Endodermal cell (in vitro differentiated cells): Measurements from ENCODE around the gene NUP42. TPM values are rescaled to one million over a fixed set of nuclear protein-coding genes. Genes with fewer than 3 reads are reported as not detected.

Experiments
- DNase-seq: peaks from one replicate; pipeline ENCODE4 v3.0.0-alpha.2; 2017
- H3K27ac ChIP-seq: 2 replicates; pipeline ENCODE4 v1.5.1; 2013; ENCODE audit warnings: mild to moderate bottlenecking, low read depth, low read length, moderate library complexity
- H3K27me3 ChIP-seq: 2 replicates; pipeline ENCODE4 v1.6.1; 2013; ENCODE audit warnings: mild to moderate bottlenecking, low read length, moderate library complexity; ENCODE audit not compliant: insufficient read depth, control insufficient read depth, poor library complexity, severe bottlenecking
- H3K36me3 ChIP-seq: 2 replicates; pipeline ENCODE4 v1.7.0; 2013; ENCODE audit warnings: mild to moderate bottlenecking, low read length, moderate library complexity; ENCODE audit not compliant: control insufficient read depth, insufficient read depth
- H3K4me1 ChIP-seq: one replicate; pipeline ENCODE4 v1.7.0; 2013; ENCODE audit warnings: low read length; ENCODE audit not compliant: control insufficient read depth, insufficient read depth
- H3K4me3 ChIP-seq: 2 replicates; pipeline ENCODE4 v1.5.1; 2013; ENCODE audit warnings: mild to moderate bottlenecking, low read length, moderate library complexity
- H3K9ac ChIP-seq: 2 replicates; pipeline ENCODE4 v1.6.1; 2013; ENCODE audit warnings: mild to moderate bottlenecking, low read length, moderate library complexity; ENCODE audit not compliant: poor library complexity, severe bottlenecking; ENCODE audit errors: extremely low read depth
- H3K9me3 ChIP-seq: 2 replicates; pipeline ENCODE4 v1.6.1; 2013; ENCODE audit warnings: mild to moderate bottlenecking, low read length, moderate library complexity; ENCODE audit not compliant: control insufficient read depth
- H3K27ac Mint-ChIP-seq: 2 replicates; pipeline ENCODE4 v1.8.0; 2020; ENCODE audit warnings: mixed read lengths
- H3K27me3 Mint-ChIP-seq: 2 replicates; pipeline ENCODE4 v1.8.0; 2021; ENCODE audit warnings: mild to moderate bottlenecking, mixed read lengths; ENCODE audit not compliant: insufficient read depth
- H3K36me3 Mint-ChIP-seq: 2 replicates; pipeline ENCODE4 v1.8.0; 2020; ENCODE audit warnings: low read depth, mixed read lengths
- H3K4me1 Mint-ChIP-seq: 2 replicates; pipeline ENCODE4 v1.8.0; 2020; ENCODE audit warnings: mixed read lengths
- H3K4me3 Mint-ChIP-seq: 2 replicates; pipeline ENCODE4 v1.8.0; 2020; ENCODE audit warnings: mild to moderate bottlenecking, moderate library complexity, mixed read lengths
- H3K9me3 Mint-ChIP-seq: 2 replicates; pipeline ENCODE4 v1.8.0; 2020; ENCODE audit warnings: mild to moderate bottlenecking, mixed read lengths
- WGBS, 2 experiments: methylation state at CpG; one replicate each; pipeline versions ENCODE4 v1.1.5 to v1.1.7; 2013; ENCODE audit warnings: missing lambda C conversion rate in 2 of 2, mixed read lengths in 1 of 2; ENCODE audit not compliant: insufficient coverage in 1 of 2, insufficient read length in 1 of 2; 5-methylcytosine and 5-hydroxymethylcytosine counted together
- total RNA-seq, 2 donors: library from RNA; stranded (reverse); fragmentation: NEBNext Ultra II Directional in 1 of 2; extraction: Animal tissue kit (Norgen Biotek cat#: 25700) in 1 of 2; gene quantifications; 2 replicates in 1 of 2; 3 replicates in 1 of 2; pipeline ENCODE4 v1.2.1, GENCODE V29; 2021
- TF ChIP-seq, protein P1 (sequence below): fragments of 200-600 bp; sonication (generic); conservative IDR thresholded peaks from 2 replicates; pipeline ENCODE4 v1.5.0; 2021; ENCODE audit warnings: antibody characterized with exemption, mild to moderate bottlenecking

The NUP42 gene
- total RNA-seq, 2 donors from 2014 or later, result 26.3 to 31.3 TPM

DNA sequence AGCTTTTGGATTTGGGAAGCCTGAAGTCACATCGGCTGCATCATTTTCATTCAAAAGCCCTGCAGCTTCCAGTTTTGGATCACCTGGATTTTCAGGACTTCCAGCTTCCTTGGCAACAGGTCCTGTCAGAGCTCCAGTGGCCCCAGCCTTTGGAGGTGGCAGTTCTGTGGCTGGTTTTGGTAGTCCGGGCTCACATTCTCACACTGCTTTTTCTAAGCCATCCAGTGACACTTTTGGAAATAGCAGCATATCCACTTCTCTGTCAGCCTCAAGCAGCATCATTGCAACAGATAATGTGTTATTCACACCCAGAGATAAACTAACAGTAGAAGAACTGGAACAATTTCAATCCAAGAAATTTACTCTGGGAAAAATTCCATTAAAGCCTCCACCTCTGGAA lies 18.5 kb downstream of the NUP42 start:
- H3K9me3 Mint-ChIP-seq, result peaks cover 1% of the 10 kb centered on the region
- DNase-seq, result no peak
- H3K36me3 Mint-ChIP-seq, result peaks cover 46% of the 10 kb centered on the region
- Histone ChIP-seq H3K4me3 (no peak overlapping the region), H3K9me3 (no peaks in the 10 kb centered on the region), H3K36me3 (peaks cover 60% of the 10 kb centered on the region), H3K4me1 (no peaks in the 10 kb centered on the region), H3K27ac (no peak overlapping the region), H3K27me3 (peaks cover 8% of the 10 kb centered on the region), H3K9ac (no peak overlapping the region)
- no peak overlapping the region for H3K27ac Mint-ChIP-seq
- TF ChIP-seq, protein P1, sequence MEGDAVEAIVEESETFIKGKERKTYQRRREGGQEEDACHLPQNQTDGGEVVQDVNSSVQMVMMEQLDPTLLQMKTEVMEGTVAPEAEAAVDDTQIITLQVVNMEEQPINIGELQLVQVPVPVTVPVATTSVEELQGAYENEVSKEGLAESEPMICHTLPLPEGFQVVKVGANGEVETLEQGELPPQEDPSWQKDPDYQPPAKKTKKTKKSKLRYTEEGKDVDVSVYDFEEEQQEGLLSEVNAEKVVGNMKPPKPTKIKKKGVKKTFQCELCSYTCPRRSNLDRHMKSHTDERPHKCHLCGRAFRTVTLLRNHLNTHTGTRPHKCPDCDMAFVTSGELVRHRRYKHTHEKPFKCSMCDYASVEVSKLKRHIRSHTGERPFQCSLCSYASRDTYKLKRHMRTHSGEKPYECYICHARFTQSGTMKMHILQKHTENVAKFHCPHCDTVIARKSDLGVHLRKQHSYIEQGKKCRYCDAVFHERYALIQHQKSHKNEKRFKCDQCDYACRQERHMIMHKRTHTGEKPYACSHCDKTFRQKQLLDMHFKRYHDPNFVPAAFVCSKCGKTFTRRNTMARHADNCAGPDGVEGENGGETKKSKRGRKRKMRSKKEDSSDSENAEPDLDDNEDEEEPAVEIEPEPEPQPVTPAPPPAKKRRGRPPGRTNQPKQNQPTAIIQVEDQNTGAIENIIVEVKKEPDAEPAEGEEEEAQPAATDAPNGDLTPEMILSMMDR, result no peak
- peaks cover 5% of the 10 kb centered on the region for H3K4me1 Mint-ChIP-seq
- no peak overlapping the region for H3K4me3 Mint-ChIP-seq
- H3K27me3 Mint-ChIP-seq, result no peaks in the 10 kb centered on the region
- 85 to 92% methylated on average over 1 to 2 of the region's 2 CpGs for WGBS, 2 experiments

DNA sequence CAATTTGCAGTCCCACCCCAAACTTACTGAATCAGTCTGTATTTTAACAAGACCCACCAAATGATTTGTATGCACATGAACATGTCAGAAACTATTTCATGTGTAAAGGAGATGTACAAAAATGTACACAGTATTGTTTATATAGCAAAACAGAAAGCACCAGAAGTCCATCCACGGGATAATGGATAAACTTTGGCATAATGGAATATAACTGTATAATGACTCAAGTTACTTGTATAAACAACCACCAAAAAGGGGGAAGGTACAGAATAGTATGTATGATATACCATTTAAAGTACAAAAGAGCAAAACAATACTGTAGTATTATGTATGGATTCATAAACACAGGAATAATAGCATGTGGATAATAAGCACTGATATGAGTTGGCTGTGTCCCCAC lies 22.4 kb downstream of the NUP42 start:
- Mint-ChIP-seq H3K4me1 (peaks cover 22% of the 10 kb centered on the region), H3K27ac (no peak overlapping the region), H3K27me3 (peaks cover 3% of the 10 kb centered on the region), H3K4me3 (no peak overlapping the region), H3K36me3 (peaks cover 25% of the 10 kb centered on the region), H3K9me3 (peaks cover 1% of the 10 kb centered on the region)
- no peaks in the 10 kb centered on the region for H3K9me3 ChIP-seq
- H3K27me3 ChIP-seq, result peaks cover 33% of the 10 kb centered on the region
- TF ChIP-seq, protein P1, result no peak
- no peak for DNase-seq
- H3K4me3 ChIP-seq, result no peak overlapping the region
- H3K4me1 ChIP-seq, result no peaks in the 10 kb centered on the region
- no peak overlapping the region for H3K27ac ChIP-seq
- 86% methylated on average over 1 of the region's 1 CpG; no CpG with 5 or more reads in 1 of the 2 experiments for WGBS, 2 experiments
- no peak overlapping the region for H3K9ac ChIP-seq
- peaks cover 30% of the 10 kb centered on the region for H3K36me3 ChIP-seq

DNA sequence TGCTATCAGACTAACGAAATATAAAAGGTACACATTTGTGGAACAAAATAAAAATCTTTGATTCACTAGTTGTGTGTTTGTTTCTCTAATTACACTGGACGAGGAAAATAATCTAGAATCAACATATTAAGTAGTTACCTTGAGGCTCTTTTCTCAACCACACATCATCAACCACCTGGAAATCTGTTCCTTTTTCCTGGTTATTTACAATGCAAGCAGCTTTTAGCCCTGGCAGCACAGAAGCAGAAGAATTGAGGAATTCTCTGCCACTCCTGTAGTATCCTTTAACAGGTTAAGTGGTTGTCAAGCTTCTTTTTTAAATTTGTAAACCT lies 23.7 kb downstream of the NUP42 start:
- Histone ChIP-seq H3K9me3 (no peaks in the 10 kb centered on the region), H3K9ac (no peak overlapping the region), H3K27me3 (peaks cover 37% of the 10 kb centered on the region), H3K4me3 (no peak overlapping the region), H3K4me1 (no peaks in the 10 kb centered on the region), H3K27ac (no peak overlapping the region), H3K36me3 (peaks cover 17% of the 10 kb centered on the region)
- WGBS, 2 experiments, result 83 to 88% methylated on average over 1 to 2 of the region's 2 CpGs
- DNase-seq, result no peak
- H3K27me3 Mint-ChIP-seq, result peaks cover 3% of the 10 kb centered on the region
- peaks cover 1% of the 10 kb centered on the region for H3K9me3 Mint-ChIP-seq
- peaks cover 13% of the 10 kb centered on the region for H3K36me3 Mint-ChIP-seq
- TF ChIP-seq, protein P1, result no peak
- H3K27ac Mint-ChIP-seq, result peak overlapping the region; percentile 71
- H3K4me1 Mint-ChIP-seq, result peaks cover 22% of the 10 kb centered on the region
- H3K4me3 Mint-ChIP-seq, result peak overlapping the region; percentile 56
